Stimulated activated CD8-positive, alpha-beta memory T cell treated with anti-CD3 and anti-CD28 coated beads, Interleukin-4, amount 100 ng/mL, for 24 hours (primary cell): ENCODE results near the gene NAV3.

ENCODE experiments used
- DNase-seq: peaks from one replicate; pipeline ENCODE4 v3.0.0-alpha.2; 2020; ENCODE audit warnings: low read depth

NAV3 gene

DNA sequence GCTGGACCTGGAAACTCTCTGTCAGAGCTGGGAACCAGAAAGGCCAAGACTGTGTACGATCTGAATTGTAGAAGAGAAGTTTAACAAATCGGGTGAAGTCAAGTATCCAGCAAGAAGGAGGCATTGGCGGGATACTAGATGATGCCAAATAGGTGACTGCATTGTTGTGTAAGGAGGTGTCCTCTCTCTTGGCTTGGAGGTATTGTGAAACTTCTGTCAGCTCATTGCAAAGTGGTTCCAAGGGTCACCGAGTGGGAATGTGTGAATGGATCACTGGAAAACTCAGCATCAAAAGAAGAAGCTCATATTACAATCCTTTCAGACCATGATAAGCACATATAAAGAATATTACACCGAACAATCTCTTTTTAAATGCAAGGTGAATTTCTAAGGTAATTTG, 11.7 kb downstream of the NAV3 start:
- DNase-seq, result no peak

DNA sequence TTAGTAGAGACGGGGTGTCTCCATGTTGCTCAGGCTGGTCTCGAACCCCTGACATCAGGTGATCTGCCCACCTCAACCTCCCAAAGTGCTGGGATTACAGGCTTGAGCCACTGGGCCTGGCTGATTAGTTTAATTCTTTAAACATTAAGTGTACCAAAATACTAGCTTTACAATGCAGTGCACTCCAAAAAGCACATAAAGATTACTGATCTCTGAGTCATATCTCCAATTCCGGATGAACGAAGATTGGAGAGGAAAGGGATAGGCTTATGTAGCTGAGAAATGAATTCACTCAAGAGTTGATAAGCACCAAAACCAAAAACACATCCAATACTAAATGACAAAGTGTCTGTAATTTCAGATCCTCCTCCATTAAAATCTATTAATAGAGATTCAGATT, 15.1 kb downstream of the NAV3 start:
- DNase-seq, result no peak

DNA sequence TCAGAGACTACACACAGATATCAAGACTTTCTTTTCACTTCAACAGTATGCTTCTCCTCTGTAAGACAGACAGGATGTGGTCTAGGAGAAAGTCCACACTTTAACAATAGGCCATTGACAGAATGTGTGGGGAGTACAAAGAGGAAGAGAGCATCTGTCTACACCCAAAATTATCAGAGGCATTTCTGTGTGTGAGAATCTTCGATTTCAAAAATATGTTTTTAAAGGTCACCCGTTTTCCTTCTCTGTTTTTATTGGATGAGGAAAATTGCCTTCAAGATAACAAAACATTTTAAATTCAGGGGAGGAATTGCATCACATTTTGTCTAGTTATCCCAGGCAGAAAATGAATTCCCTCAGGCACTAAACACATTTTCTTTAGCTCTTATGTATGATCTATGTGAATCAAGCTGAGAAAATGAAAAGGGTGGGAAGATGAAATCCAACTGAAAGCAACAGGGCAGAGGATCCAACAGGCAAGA, 16.4 kb downstream of the NAV3 start:
- no peak for DNase-seq

GRCh38 chr12:77847680-77848431, 17.2 kb downstream of the NAV3 start:
- no peak for DNase-seq

DNA sequence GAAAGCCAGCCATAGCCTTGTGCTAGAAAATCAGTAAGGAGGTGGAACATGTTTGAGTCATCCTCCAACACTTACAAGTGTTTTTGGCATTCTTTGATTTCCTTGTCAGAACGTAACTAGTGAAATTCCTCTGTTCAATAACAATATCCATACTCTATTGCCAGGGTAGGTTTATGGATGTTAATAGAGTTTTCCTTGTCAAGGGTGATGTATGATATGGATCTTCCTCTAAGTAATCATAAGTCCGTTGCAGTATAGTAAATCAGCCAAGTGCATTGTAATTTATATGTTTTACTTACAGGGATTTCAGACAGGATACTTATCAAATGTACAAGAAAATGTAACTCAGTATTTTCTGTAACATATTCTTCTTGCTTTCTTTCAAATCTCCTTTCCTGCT, 19.4 kb downstream of the NAV3 start:
- no peak for DNase-seq

DNA sequence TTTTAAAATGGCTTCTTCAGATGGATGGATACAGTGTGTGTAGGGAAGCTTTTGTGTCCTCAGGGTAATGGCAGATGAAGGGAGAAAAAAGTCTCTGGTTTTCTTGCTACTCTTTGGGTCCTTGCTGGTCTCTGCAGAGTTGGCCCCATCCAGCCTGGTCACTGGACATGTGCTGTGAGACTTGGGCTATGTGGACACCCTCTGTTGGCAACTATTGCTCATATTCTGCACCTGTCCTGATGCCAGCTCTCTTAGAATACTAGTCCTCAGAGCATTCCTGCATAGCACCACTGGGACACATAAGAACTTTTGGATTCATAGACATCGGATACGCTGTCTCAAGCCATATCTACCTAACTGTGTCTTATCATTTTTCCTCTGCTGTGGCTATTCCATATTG, 20.0 kb downstream of the NAV3 start:
- DNase-seq, result no peak

GRCh38 chr12:77855548-77855947, 24.9 kb downstream of the NAV3 start:
- DNase-seq, result no peak

- no peak for DNase-seq
Measured at GRCh38 chr12:77861317-77861716, 30.6 kb downstream of the NAV3 start.

DNA sequence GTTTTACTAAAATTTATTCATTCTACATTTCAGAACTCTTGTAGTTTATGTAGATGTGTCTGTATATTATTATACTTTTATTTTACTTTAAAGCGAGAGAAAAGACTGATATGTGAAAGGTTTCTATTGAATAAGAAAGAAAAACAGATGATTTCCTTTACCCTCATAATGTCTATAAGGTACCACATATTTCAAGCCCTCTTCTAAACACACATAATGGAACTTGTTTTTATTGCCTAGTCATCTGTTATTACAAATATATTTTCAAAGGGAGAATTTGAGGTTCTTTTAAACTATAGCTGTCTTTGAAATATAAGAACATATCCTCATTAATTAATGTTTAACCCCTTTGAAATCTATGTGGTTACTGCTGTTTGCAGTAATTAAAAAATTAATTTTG, 34.5 kb downstream of the NAV3 start:
- DNase-seq, result no peak

DNA sequence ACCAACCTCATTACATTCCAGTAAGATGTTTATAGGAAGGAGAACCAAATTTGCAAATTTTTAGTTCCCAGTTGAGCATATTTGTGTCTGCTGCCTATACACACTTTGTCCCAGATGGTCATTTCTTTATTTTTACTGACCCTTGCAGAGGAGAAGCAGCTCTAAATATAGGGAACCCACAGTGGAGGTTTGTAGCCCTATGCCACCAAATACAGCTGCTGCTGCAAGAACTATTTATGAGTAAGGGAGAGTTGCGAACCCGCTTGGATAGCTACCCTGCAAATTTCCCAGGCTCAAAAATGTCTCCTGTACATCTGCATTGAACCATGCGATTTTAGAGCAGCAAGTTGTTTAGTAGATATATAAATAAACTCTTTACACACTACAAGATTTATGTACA, 48.2 kb downstream of the NAV3 start:
- no peak for DNase-seq

GRCh38 chr12:77882709-77883108, 52.0 kb downstream of the NAV3 start:
- no peak for DNase-seq

DNA sequence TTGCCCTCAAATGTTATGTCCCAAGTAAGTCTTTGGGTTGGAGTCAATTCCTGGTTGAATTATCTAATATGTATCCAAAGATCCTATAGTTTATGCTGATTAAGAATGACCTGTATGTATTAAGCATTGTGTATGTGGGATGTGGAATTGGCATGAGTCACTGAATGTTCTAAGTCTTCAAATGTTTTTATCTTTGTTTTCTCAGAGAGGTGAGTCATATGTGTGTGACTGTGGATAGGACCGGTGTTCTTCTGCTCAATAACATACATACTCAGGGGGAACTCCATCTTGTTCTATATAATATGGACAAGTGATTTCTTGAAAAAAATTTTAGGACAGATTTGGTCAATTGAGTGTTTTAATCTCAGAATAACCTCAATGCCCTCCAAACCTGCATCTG, 57.9 kb downstream of the NAV3 start:
- no peak for DNase-seq

DNA sequence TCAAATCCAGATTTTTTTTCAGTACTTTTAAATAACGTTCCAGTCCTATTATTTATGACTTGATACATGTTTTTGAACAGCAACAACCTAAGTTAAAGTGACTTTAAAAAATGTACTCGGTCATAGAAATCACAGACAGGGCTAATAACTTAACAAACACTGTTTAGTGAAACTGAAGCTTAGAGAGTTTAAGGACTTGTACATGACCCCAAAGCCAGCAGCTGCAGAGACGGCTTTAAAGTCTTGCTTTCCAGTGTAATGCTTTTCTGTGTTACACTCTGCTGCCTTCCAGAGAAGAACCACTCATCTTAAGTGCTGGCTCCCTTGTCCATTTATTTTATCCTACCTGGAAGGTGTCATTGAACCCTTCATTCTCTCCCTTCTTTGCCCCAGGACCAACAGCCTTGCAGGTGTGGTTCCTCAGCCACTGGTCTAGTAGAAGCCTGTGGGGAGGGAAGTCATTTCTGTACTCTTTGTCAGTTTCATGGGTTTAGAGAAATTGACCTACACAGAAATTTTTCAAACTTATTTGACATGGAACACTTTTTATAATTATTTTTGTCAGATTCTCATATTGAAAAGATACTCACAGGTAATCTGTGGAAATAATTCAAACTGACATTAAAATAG, 60.9 kb downstream of the NAV3 start:
- DNase-seq, result no peak

DNA sequence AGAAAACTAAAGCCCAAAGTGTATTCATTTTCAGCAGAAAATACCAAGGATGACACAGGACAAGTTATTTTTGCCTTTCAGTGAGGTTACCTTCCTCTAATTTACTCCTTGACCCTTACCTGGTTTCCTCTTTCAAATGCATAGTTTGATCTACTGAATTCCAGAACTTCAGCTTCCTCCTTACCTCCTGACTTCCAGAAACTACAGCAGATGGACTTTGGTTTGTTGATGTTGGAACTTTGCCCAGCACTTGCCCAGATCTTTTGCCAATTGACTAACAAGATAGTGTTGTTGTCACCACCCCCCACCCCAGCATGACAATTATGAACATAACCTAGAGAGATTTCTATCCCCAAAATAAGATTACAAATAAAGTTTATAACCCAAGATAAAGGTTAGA, 63.2 kb downstream of the NAV3 start:
- DNase-seq, result no peak

DNA sequence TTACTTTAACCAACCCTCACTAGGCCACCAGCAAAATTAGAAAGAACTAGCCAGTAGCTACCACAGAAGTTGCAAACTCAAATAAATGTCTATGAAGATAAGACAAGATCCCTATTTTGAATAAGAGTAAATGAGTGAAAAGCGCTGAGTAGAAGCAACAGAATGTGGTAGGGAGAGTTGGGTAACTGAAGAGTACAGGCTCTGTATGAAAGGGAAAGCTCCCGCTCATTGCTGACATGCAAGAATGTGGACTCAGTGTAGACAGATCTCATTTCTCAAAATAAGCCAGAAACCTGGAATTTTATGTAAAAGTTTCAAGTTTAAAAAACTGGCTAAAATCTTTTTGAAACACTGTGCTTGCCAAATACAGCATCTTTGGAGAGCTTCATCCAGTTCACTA, 63.9 kb downstream of the NAV3 start:
- no peak for DNase-seq

GRCh38 chr12:77895699-77896098, 65.0 kb downstream of the NAV3 start:
- DNase-seq, result no peak

DNA sequence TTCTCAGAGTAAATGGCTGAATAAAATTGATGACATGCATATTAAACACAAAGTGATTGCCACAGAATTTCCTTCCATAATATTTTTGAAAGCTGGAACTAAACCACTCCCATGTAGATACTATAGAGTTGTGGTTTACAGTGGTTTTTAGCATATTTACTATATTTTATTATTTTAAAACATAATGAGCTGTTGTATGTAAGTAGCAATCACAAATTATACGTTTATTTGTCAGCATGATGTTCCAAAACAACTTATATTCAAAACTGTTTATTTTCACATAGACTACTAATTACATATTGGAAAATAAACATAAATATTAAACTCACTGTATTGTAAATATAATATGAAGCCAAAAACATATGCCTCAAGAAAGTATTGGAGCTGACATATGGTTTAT, 77.2 kb downstream of the NAV3 start:
- no peak for DNase-seq

DNA sequence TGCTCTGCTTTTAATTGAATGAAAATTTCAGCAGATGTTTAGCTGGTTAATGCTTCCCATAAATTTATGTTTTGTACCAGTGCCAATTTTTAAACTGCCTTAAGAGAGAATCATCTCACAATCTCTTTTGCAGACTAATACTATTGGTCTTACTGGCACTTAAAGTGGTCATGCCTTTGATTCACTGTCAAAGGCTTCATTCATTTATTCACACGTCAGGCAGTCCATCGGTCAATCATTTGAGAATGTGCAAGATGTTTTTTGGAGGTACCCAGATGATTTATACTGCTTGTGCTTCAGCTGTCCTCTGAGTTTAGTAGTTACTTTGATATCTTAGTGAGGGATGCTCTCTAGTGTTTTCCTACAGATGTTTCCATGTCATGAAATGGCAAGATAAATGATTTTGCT, 83.4 kb downstream of the NAV3 start:
- DNase-seq, result no peak

DNA sequence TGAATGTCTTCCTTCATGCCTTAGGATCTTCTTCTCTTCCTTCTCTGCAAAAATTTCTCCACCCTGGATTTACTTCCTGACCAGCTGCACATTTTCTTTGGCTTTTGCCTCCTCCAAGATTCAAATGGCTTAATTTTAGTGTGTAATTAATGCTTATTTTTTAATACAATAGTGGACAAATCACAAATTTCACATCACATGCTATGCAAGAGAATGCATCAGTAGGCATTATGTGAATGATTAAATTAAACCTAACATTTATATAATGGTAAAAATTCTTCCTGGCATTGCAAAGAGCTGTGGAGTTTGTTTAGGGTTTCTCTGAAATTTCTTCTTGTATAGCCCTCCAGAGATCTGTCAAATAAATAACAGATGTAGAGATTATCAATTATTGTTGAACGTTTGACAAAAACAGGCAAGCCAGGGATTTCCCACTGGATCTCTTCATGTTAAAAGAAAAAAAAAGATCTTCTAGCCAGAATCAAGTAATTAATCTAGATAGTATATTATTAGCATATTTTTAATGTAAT, 84.4 kb downstream of the NAV3 start:
- no peak for DNase-seq

DNA sequence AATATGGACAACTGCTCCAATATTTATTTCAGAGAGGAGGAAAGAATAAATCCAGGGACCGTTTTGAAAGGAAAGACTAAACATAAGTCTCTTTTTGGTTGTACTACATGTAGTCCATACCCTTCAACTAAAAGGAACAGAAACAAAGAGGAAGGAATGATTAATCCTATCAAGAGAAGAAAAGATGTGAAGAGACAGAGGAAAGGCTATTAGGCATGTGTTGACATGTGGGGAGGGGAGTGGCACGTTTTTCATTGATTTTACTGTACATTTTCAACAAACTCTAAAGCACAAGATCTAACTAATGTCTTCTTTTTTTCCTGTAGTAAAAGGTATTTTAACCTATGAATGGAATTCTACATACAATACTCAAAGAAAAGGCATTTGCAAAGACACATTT, 85.6 kb downstream of the NAV3 start:
- no peak for DNase-seq

DNA sequence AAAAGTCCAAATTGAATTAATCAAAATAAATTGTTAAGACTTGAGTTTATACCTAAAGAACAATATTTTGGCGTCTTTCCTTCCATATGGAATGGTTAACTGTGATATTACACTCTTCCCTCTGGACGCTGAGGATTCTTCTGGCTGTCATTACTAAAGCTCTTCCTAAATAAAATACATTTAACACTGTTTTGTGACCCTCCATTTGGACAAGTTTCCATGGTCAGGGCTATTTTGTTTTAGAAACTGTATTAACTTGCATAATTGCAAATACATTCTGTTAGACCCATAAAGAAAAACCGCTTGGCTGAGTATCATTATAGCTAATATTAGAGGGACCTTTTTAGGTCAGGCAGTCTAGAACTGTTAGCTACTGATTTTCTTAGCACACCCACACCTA, 87.4 kb downstream of the NAV3 start:
- DNase-seq, result no peak

DNA sequence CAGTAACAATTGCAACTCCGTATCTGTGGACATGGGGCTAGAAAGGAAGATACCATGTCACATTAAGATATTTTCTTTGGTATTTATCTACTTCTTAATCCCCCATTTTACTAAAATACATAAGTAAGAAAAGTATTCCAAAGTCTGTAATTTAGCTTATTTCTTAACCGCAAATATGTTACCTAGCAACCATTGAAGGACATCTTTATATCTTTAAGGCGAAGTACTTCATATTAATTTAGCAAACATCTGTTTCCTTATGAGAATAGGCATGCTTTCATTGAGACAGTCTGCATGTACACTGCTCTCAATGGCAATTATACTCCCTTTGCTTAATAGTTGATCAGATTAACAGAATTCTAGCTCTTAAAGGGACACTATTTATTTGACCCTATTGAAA, 88.8 kb downstream of the NAV3 start:
- no peak for DNase-seq

DNA sequence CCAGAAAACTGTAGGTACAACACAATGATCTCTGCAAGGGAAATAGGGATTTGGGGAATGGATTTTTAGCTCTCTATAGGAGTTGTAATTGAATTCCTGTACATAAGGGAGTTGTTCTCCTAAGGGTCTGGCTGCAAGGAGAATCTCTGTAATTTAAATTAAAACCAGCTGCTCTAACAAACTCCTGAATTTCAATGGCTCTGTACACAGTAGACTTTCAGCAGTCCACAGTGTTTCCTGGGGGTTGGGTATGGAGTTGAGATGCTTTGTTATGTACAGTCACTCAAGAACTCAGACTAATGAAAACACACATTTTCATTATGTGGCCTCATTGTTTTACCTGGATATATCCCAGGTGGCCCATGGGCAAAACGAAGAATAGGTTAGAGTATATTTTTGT, 93.2 kb downstream of the NAV3 start:
- no peak for DNase-seq

DNA sequence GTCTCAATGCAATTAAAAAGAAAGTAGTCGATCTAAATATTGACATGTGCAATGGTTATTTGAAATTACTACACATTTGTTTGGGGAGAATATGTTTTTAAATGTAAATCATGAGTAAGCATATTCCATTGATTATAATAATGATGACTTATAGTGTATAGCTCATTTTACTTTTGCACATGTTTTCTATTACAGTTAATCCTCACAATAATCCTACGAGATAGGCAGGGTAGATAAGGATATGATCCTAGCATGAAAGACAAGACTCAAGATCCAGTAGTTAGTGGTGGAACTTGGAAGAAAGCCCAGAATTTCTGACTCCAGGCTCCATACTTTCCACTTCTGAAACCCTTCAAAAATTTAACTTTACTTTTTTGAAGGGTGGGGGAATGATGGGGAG, 94.0 kb downstream of the NAV3 start:
- DNase-seq, result no peak
